Measurements from ENCODE around the gene KANK2.
A peak's percentile ranks its signal among the peaks of the same experiment; 100 is the strongest.
"Not testable (repeated sequence)": the region's sequence is repeated elsewhere in the genome, so short reads cannot be mapped to it uniquely, and the experiment has no call there.

Gene KANK2

GRCh38 chr19:11172576-11172975 is 24.8 kb downstream of the KANK2 start:
- no peak for DNase-seq (ENCODE audit: low spot score)

- DNase-seq (ENCODE audit: low spot score), result no peak
Observed at GRCh38 chr19:11171144-11171543, 26.2 kb downstream of the KANK2 start.

DNA sequence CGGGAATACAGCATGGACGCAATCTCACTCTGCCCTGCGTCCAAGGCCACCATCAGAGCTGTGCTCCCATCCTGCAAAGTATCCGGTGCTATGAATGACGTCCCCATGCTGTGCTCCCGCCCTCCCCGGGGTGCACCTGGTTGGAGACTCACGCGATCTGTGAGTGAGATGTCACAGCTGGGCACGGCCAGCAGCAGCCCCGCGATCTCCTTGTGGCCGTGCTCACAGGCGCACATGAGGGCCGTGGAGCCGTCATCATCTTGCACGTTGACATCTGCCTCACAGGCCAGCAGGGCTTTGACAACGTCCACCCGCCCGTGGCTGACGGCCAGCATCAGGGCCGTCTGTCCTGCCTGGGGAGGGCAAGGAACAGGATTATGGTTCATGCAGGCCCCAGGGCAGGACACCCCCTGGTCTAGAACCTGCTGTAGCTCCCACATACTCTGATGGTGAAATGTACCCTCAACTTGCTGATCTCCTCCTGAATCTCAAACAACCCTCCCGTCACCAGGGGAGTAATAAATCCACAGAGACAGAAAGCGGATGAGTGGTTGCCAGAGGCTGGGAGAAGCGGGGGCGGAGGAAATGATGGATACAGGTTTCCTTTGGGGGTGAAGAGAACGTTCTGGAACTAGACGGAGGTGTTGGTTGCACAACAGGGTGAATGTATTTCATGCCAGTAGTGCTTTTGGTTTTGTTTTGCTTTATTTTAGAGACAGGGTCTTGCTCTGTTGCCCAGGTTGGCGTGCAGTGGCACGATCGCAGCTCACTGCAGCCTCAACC is 27.3 kb downstream of the KANK2 start:
- DNase-seq (ENCODE audit: low spot score), result no peak

GRCh38 chr19:11168568-11168967 is 28.8 kb downstream of the KANK2 start:
- DNase-seq (ENCODE audit: low spot score), result no peak

DNA sequence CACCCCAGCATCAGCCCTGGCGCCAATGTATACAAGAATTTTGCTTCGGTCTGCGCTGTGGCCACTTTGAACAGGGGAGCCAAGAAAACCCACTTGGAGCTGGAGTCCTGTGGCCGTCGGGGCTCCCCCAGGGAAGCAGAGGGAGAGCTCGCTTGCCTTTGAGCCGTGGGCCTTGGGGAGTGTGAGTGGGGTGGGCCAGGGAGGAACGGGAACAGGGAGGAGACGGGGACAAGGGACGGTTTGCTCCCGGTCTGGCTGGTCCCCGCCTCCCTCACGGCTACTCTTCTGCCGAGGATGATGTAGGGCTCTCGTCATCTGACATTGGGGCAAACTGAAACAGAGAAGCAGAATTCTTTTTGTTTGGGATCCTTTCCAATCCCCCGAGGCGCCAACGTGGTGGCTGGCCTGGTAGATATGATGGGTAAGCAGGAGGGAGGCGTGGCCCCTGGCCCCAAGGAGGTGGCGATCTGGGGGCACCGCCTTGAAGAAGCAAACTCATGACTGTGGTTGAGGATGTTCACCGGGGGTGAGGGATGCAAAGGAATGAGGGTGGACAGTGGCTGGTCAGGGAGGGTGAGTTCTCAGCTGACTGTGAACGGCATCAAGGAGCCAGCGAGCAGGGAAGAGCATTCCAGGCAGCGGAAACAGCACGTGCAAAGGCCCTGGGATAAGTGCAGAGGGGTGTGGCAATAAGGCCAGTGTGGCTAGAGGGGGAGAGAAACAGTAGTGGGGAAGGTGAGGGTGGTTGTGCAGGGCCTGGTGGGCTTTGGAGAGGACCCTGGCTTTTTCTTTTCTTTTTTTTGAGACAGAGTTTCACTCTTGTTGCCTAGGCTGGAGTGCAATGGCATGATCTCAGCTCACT is 30.8 kb downstream of the KANK2 start:
- no peak for DNase-seq (ENCODE audit: low spot score)

- DNase-seq (ENCODE audit: low spot score), result no peak
Observed at GRCh38 chr19:11165486-11166030, 31.8 kb downstream of the KANK2 start.

DNA sequence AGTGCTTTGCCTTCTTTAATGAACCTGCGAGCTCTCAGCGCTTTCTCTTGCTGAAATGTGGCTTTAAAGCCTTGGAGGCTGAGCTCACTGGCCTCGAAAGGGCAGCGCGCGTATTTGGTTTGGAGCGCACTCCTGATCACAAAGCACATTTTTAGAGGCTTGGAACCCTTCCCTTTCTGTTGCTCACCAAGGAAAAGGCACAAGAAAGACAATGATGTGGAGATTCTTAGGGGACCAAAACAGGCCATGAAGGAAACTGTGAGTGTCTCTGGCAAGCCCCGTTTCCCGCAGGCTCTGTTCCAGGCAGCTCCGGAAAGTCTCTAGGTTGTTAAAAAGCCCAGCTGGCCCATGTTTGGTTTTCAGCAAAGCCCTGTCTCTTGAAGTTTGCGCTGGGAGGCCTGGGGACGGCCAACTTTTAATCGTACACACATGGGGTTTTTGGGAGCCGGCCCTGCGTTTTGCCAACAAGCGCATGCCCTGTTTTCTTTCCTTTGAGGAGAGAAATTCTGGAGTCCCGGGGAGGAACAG is 32.4 kb downstream of the KANK2 start:
- no peak for DNase-seq (ENCODE audit: low spot score)

- no peak for DNase-seq (ENCODE audit: low spot score)
Observed at GRCh38 chr19:11164296-11164695, 33.0 kb downstream of the KANK2 start.

DNA sequence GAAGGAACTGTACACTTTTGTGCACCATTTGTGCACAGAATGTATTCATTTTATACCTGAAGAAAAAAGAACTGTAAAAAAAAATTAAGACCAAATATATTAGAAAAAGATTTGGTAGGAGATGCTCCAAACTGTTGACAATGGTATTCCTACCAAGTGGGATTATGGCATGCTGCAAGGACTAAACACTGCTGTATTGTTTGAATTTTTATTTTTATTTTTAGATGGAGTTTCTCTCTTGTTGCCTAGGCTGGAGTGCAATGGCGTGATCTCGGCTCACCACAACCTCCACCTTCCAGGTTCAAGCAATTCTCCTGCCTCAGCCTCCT is 36.9 kb downstream of the KANK2 start:
- not testable (repeated sequence) for DNase-seq (ENCODE audit: low spot score)

DNA sequence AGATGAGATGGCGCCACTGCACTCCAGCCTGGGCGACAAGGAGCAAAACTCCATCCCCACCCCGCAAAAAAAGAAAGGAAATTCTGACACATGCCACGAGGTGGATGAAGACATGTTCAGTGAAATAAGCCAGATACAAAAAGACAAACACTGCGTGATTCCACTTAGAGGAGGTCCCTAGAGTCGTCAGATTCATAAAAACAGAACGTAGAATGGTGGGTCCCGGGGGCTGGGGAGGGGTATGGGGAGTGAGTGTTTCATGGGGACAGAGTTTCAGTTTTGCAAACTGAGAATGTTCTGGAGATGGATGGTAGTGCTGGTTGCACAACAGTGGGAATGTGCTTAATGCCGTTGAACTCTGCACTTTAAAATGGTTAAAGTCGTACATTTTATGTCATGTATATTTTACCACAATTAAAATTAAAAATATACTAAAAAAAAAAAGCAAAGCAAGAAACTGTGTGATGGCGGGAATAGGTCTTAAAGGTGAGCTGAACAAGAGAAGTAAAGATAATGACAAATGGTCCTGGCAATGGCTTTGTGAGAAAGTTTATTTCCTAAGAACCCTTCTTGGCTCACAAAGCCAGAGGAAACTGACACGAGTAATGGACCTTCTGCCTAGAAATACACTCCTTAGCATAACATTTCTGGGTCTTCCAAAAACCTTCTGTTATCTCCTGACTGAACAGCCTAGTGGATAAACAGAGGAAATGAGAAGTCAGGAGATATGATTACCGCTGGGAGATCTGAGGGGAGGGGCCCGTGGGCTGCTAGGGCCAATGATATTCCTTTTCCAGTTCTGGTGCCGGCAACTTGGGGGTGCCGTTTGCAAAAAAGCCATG is 37.5 kb downstream of the KANK2 start:
- no peak for DNase-seq (ENCODE audit: low spot score)

DNA sequence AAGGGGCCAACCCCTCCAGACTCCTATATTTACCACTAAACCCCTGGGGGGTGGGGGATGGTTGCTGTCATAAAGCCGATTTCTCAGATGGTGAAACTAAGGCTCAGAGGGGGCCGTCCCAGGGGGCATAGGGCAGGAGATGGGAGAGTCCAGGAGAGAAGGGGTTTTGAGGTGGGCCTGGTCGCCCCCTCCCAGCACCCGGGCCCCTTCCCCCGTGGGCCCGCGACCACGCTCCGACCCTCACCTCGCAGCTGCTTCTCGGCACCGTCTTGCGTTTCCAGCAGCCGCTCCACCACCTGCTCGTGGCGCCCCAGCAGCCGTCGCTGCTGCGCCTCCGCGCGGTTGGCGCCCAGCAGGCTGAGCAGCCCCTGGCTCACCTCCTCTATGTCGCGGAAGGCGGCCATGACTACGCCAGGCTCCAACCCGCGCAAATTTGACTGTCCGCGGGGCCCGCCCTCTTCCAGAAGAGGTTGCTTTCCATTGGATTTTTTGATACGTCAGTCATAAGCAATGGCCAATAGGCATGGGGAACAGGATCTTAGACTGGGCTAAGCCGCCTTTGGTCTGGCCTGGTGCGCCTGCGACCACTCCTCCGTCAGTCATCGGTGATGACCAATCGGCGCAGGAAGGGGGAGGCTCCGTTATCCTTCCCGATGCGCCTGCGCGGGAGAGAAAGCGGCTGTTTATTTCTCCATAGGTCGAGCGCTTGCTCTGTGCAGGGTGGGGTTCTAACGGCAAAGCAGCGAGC is 41.8 kb downstream of the KANK2 start, which contains the start of gene SPC24:
Gene SPC24 (minus strand): TSS at position 410 of the 748 bp plus-strand sequence. CDS start 6 bp downstream, at position 404.
- peak; percentile 99 for DNase-seq (ENCODE audit: low spot score)

- no peak for DNase-seq (ENCODE audit: low spot score)
Observed at GRCh38 chr19:11154683-11155047, 42.7 kb downstream of the KANK2 start.

GRCh38 chr19:11152318-11153062 is 44.9 kb downstream of the KANK2 start:
- DNase-seq (ENCODE audit: low spot score), result no peak

DNA sequence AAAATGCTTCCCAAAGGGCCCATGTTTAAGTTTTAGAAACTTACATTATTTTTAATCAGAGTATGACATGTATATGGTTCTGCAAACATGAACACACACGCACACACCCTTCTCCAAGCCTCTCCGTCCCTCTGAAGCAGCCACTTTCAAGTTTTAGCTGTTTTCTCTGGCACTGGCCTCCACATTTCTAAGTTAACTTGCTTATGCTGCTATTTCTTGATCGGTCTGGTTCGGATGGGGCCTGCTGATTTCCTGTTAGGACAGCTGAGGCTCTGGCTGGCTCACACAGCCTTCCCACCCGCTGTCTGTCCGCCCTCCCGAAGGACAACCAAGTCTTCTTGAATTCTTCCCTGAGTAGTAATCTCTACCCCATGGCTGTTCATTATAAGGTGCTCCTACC is 46.2 kb downstream of the KANK2 start:
- DNase-seq (ENCODE audit: low spot score), result no peak

DNA sequence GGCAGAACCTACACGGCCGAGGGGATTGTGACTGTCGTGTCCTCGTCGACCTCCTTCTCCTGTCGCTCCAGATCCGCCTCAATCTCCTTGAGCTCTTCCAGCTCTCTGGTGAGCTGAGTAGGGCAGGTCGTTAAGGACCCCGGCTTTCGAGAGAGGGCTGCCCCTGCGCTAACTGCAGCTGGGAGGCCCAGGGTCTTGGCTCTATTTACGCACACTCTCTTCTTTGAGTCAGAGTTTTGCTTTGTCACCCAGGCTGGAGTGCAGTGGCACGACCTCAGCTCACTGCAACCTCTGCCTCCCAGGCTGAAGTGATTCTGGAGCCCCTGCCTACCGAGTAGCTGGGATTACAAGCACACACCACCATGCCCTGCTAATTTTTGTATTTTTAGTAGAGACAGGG is 49.3 kb downstream of the KANK2 start:
- no peak for DNase-seq (ENCODE audit: low spot score)

DNA sequence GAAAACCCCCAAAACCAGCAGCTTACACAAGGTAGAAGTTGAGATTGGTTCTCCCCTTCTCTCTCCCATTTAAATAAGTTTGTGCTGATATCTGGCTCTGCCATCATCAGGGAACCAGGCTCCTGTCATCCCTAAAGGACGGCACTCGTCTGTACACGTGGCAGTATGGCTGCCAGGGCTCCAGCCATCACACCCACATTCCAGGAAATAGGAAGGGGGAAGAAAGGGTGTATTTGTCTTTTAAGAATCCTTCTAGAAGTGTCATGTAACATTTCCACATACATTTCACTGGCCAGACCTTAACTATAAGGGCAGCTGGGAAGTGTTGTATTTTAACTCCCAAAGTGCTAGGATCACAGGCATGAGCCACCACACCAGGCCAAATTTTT is 51.8 kb downstream of the KANK2 start:
- DNase-seq (ENCODE audit: low spot score), result no peak

DNA sequence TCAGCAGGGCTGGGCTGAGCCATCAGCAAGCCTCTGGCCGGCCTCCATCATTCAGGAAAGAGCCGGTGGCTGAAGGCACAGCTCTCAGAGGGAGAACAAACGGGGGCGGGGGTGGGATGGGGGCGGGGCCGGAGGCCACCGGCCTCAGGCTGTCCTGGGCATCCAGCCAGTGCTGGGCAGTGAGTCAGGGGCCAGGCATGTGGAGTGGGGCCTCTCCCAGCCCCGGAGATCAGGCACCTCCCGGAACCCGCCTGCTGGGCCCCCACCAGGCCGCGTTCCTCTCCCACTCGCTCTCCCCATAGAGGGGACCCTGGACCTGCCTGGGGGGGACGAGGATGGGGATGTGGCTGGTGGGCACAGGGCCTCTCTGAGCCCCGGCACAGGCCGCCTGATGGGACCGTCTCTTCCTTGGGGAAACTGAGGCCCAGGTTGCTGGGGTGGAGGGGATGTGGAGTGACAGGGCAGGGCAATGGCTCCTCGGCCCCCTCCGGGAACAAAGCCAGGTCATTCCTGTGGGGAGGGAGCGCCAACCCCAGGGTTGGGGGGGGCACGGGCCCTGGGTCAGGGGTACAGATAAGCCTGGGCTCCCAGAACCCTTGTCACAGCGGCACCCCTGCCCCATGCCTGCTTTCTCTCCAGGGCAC is 54.7 kb downstream of the KANK2 start:
- DNase-seq (ENCODE audit: low spot score), result peak; percentile 51

DNA sequence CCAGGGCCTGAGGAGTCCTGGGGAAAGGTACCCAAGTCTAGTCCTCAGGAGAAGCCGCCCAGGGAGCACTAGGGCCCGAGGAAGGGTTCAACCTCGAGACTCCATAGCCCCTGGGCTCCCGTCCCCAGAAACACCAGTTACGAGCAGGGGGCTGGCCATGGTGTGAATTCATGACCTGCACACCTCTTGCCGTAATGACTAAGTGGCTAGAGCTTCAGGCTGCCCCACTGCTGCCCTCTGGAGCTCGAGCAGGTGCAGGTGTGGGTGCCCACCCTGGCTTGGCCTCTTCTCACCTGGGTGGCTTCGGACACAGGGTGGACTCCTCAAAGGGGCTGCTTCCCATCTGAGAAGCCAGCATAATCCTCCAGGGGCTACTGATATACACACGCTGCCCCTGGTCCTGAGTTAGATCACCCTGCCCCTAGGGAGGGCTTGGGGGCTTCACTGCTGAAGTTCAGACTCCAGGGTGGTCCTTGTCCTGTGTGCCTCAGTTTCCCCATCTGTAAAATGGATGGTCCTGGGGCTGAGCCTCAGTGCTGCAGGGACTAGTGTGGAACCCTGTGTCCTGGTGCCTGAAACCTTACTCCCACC is 55.3 kb downstream of the KANK2 start:
- no peak for DNase-seq (ENCODE audit: low spot score)

- DNase-seq (ENCODE audit: low spot score), result no peak
Observed at GRCh38 chr19:11140896-11141295, 56.4 kb downstream of the KANK2 start.

Data from HuH-7 (cell line).